ENCODE data around the gene IRAK1.

- TF ChIP-seq, protein P1, sequence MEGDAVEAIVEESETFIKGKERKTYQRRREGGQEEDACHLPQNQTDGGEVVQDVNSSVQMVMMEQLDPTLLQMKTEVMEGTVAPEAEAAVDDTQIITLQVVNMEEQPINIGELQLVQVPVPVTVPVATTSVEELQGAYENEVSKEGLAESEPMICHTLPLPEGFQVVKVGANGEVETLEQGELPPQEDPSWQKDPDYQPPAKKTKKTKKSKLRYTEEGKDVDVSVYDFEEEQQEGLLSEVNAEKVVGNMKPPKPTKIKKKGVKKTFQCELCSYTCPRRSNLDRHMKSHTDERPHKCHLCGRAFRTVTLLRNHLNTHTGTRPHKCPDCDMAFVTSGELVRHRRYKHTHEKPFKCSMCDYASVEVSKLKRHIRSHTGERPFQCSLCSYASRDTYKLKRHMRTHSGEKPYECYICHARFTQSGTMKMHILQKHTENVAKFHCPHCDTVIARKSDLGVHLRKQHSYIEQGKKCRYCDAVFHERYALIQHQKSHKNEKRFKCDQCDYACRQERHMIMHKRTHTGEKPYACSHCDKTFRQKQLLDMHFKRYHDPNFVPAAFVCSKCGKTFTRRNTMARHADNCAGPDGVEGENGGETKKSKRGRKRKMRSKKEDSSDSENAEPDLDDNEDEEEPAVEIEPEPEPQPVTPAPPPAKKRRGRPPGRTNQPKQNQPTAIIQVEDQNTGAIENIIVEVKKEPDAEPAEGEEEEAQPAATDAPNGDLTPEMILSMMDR (IDR thresholded peaks at IDR 0.05; ENCODE audit: extremely low read depth in 1 of 2, insufficient read depth in 1 of 2, low read depth in 1 of 2, low read length in 2 of 2), result no peak
- TF ChIP-seq POLR2A (IDR thresholded peaks at IDR 0.05; ENCODE audit: low read depth, low read length) (no peak), POLR2AphosphoS5 (IDR thresholded peaks at IDR 0.05; ENCODE audit: insufficient read depth, low read depth, low read length) (no peak), EZH2 (IDR thresholded peaks at IDR 0.05; ENCODE audit: borderline replicate concordance, low read depth, low read length, severe bottlenecking) (no peak), MYC (IDR thresholded peaks at IDR 0.05; ENCODE audit: low read depth, low read length) (no peak)
Measured at GRCh38 chrX:154037754-154038153, 18.1 kb upstream of the IRAK1 start.

Measured in endothelial cell of umbilical vein (primary cell).